ACHN (cell line): ENCODE measurements around the gene AKAP8L.

ENCODE experiments used
- DNase-seq: peaks from one replicate; pipeline ENCODE4 v3.0.0-alpha.2; 2015
- in situ Hi-C: cut with HindIII; loops from 2 replicates; pipeline ENCODE4 v1.10.0; 2017; ENCODE audit warnings: low sequenced_read_pairs, low pct_ligation_motif_present, low pct_unique_long_range_greater_than_20kb

Gene AKAP8L

GRCh38 chr19:15437355-15438123, 18.8 kb upstream of the AKAP8L start:
- no peak for DNase-seq
- in situ Hi-C loops, result no loop called here

- in situ Hi-C loops, result no loop called here
Measured at GRCh38 chr19:15436826-15437110, 18.0 kb upstream of the AKAP8L start.

GRCh38 chr19:15436012-15436825, 17.4 kb upstream of the AKAP8L start:
- in situ Hi-C loops, result no loop called here
- no peak for DNase-seq

More at GRCh38 chr19:15436826-15437110, 18.0 kb upstream of the AKAP8L start:
- no peak for DNase-seq

- in situ Hi-C loops, result no loop called here
- no peak for DNase-seq
Measured at GRCh38 chr19:15433519-15434069, 14.8 kb upstream of the AKAP8L start.

GRCh38 chr19:15432629-15433518, 14.1 kb upstream of the AKAP8L start:
- peak; percentile 84 for DNase-seq
- in situ Hi-C loops, result no loop called here

- in situ Hi-C loops, result no loop called here
Measured at GRCh38 chr19:15432018-15432494, 13.3 kb upstream of the AKAP8L start.

GRCh38 chr19:15431396-15432017, 12.7 kb upstream of the AKAP8L start:
- in situ Hi-C loops, result no loop called here
- no peak for DNase-seq

More at GRCh38 chr19:15432018-15432494, 13.3 kb upstream of the AKAP8L start:
- DNase-seq, result no peak

- in situ Hi-C loops, result no loop called here
- no peak for DNase-seq
Measured at GRCh38 chr19:15430526-15431120, 11.8 kb upstream of the AKAP8L start.

GRCh38 chr19:15429825-15430467, 11.2 kb upstream of the AKAP8L start:
- no peak for DNase-seq
- in situ Hi-C loops, result no loop called here

GRCh38 chr19:15428956-15429824, 10.4 kb upstream of the AKAP8L start:
- in situ Hi-C loops, result no loop called here

GRCh38 chr19:15427991-15428471, 9.2 kb upstream of the AKAP8L start:
- in situ Hi-C loops, result no loop called here
- no peak for DNase-seq

More at GRCh38 chr19:15428956-15429824, 10.4 kb upstream of the AKAP8L start:
- no peak for DNase-seq

- in situ Hi-C loops, result no loop called here
- no peak for DNase-seq
Measured at GRCh38 chr19:15427350-15427700, 8.5 kb upstream of the AKAP8L start.

GRCh38 chr19:15426485-15427349, 7.9 kb upstream of the AKAP8L start:
- in situ Hi-C loops, result no loop called here
- DNase-seq, result no peak

GRCh38 chr19:15425321-15425950, 6.6 kb upstream of the AKAP8L start:
- in situ Hi-C loops, result no loop called here
- DNase-seq, result no peak

GRCh38 chr19:15424692-15425272, 6.0 kb upstream of the AKAP8L start:
- in situ Hi-C loops, result no loop called here
- DNase-seq, result no peak
